Loucy (cell line): ENCODE data around the gene LAMTOR4.

Experiments
- H2AFZ ChIP-seq: fragments of 200-600 bp; sonication (generic); 2 replicates; pipeline ENCODE4 v1.6.0; 2016; ENCODE audit warnings: antibody characterized with exemption, mild to moderate bottlenecking, low read length, moderate library complexity
- H3F3A ChIP-seq: fragments of 200-600 bp; 2 replicates; pipeline ENCODE4 v1.6.0; 2016; ENCODE audit warnings: antibody characterized with exemption, low read depth, mild to moderate bottlenecking
- H3K27me3 ChIP-seq: fragments of 200-600 bp; sonication (generic); 2 replicates; pipeline ENCODE4 v1.6.1; 2014; ENCODE audit warnings: low read length, mild to moderate bottlenecking; ENCODE audit not compliant: insufficient read depth, poor library complexity, severe bottlenecking
- H3K36me3 ChIP-seq: fragments of 200-600 bp; sonication (generic); 2 replicates; pipeline ENCODE4 v1.6.1; 2016; ENCODE audit warnings: low read length; ENCODE audit not compliant: insufficient read depth
- H3K4me1 ChIP-seq: fragments of 200-600 bp; sonication (generic); 2 replicates; pipeline ENCODE4 v1.5.1; 2014; ENCODE audit warnings: low read length, mild to moderate bottlenecking; ENCODE audit not compliant: insufficient read depth, poor library complexity, severe bottlenecking
- H3K4me2 ChIP-seq: fragments of 200-600 bp; sonication (generic); 2 replicates; pipeline ENCODE4 v1.6.0; 2014; ENCODE audit warnings: antibody characterized with exemption, low read length, low read depth, mild to moderate bottlenecking; ENCODE audit not compliant: poor library complexity, severe bottlenecking
- H3K4me3 ChIP-seq: fragments of 200-600 bp; sonication (generic); 2 replicates; pipeline ENCODE4 v1.5.1; 2014; ENCODE audit warnings: low read length, mild to moderate bottlenecking, mixed read lengths; ENCODE audit not compliant: poor library complexity, severe bottlenecking
- H3K79me2 ChIP-seq: fragments of 200-600 bp; sonication (generic); 2 replicates; pipeline ENCODE4 v1.6.1; 2014; ENCODE audit warnings: low read length; ENCODE audit not compliant: insufficient read depth
- H3K9ac ChIP-seq: fragments of 200-600 bp; sonication (generic); 2 replicates; pipeline ENCODE4 v1.6.0; 2014; ENCODE audit warnings: mild to moderate bottlenecking, low read depth, low read length, moderate library complexity; ENCODE audit not compliant: poor library complexity, severe bottlenecking
- H3K9me2 ChIP-seq: fragments of 200-600 bp; sonication (generic); replicated peaks from 2 replicates; pipeline ENCODE4 v1.6.1; 2016; ENCODE audit warnings: low read depth, low read length, mixed read lengths
- H3K9me3 ChIP-seq: fragments of 200-600 bp; sonication (generic); 2 replicates; pipeline ENCODE4 v1.6.1; 2014; ENCODE audit warnings: mild to moderate bottlenecking, antibody characterized with exemption, low read length, low read depth; ENCODE audit not compliant: insufficient read depth
- H4K20me1 ChIP-seq: fragments of 200-600 bp; sonication (generic); 2 replicates; pipeline ENCODE4 v1.6.0; 2014; ENCODE audit warnings: antibody characterized with exemption, low read length, mild to moderate bottlenecking; ENCODE audit not compliant: insufficient read depth, poor library complexity, severe bottlenecking
- CTCF ChIP-seq: fragments of 200-600 bp; sonication (generic); conservative IDR thresholded peaks from 2 replicates; pipeline ENCODE4 v1.5.1; 2014; ENCODE audit warnings: mild to moderate bottlenecking, antibody characterized with exemption, low read length
- EZH2phosphoT487 ChIP-seq: fragments of 200-600 bp; IDR thresholded peaks from 2 replicates; pipeline ENCODE4 v1.6.1; 2018; ENCODE audit warnings: antibody characterized with exemption, mild to moderate bottlenecking, moderate library complexity, borderline replicate concordance

LAMTOR4 gene

GRCh38 chr7:100124301-100125230 is 24.2 kb upstream of the LAMTOR4 start:
- Histone ChIP-seq H3K4me2 (peak overlapping the region; percentile 98), H3K79me2 (peaks cover 33% of the 10 kb centered on the region), H3K9me3 (no peaks in the 10 kb centered on the region), H3K9me2 (no peaks in the 10 kb centered on the region), H2AFZ (no peak overlapping the region), H3K36me3 (no peaks in the 10 kb centered on the region), H3K27me3 (no peaks in the 10 kb centered on the region), H3K4me1 (peaks cover 30% of the 10 kb centered on the region), H4K20me1 (no peaks in the 10 kb centered on the region), H3F3A (no peaks in the 10 kb centered on the region; the same call in 1 of the 2 replicates), H3K4me3 (peak overlapping the region; percentile 95), H3K9ac (peak overlapping the region; percentile 35)
- TF ChIP-seq CTCF (no peak), EZH2phosphoT487 (no peak)

DNA sequence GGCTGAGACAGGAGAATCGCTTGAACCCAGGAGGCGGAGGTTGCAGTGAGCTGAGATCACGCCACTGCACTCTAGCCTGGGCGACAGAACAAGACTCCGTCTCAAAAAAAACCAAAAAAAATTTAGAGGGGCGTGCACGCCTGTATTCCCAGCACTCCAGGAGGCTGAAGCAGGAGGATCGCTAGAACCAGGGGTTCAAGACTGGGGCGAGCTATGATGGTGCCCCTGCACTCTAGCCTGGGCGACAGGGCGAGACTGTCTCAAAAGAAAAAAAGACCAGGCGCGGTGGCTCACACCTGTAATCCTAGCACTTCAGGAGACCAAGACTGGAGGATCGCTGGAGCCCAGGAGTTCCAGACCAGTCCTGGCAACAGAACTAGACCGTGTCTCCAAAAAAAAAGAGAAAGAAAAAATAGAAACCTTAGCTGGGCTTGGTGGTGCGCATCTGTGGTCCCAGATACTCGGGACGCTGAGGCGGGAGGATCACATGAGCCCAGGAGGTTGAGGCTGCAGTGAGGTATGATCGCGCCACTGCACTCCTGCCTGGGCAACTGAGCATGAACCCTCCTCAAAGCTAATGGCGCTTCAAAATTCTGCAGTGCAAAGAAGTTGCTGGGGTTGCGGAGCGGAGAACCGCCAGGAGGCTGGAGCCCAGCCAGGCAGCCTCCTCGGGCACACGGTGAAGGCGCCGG is 22.3 kb upstream of the LAMTOR4 start:
- H3K27me3 ChIP-seq: no peaks in the 10 kb centered on the region
- H3K9me3 ChIP-seq: no peaks in the 10 kb centered on the region
- no peaks in the 10 kb centered on the region for H4K20me1 ChIP-seq
- peak overlapping the region; percentile 84 for H2AFZ ChIP-seq
- no peaks in the 10 kb centered on the region; the same call in 1 of the 2 replicates for H3F3A ChIP-seq
- H3K4me3 ChIP-seq: peak overlapping the region; percentile 95
- no peaks in the 10 kb centered on the region for H3K9me2 ChIP-seq
- peak overlapping the region; percentile 98 for H3K4me2 ChIP-seq
- H3K36me3 ChIP-seq: no peaks in the 10 kb centered on the region
- H3K4me1 ChIP-seq: peaks cover 25% of the 10 kb centered on the region
- peaks cover 33% of the 10 kb centered on the region for H3K79me2 ChIP-seq
- peak overlapping the region; percentile 97 for H3K9ac ChIP-seq
- TF ChIP-seq EZH2phosphoT487 (no peak), CTCF (no peak)

DNA sequence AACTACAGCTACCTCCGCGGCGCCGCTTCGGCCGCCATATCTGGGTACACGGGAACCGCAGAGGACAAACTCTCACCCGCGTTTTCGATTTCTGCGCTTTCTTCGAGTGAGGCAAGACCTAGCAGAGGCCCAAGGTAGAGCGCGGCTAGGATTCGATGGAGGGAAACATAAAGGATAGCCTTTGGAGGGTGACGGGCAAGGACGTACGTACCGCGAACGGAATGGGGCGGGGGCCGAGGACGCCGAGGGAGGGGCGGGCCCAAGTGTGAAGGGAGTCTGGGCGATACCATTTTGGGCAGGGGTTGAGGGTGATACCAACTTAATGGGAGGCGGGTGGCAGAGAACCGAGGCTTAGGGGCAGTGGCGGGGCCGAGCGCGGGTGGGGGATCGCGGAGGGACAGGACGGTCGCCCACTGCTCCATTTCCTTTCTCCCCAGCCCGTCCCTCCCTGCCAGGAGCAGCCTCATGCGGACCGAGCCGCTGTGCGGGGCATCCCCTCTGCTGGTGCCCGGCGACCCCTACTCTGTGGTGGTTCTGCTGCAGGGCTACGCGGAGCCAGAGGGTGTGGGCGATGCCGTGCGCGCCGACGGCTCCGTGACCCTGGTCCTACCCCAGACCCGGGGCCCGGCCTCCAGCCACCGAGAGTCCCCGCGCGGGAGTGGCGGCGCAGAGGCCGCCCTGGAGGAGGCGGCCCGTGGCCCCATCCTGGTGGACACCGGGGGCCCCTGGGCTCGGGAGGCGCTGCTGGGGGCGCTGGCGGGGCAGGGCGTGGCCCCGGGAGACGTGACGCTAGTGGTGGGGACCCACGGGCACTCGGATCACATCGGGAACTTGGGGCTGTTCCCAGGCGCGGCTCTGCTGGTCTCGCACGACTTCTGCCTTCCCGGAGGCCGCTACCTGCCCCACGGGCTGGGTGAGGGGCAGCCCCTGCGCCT is 21.5 kb upstream of the LAMTOR4 start, which contains the start of gene MBLAC1:
Gene MBLAC1 (plus strand): TSS at position 37 of the 935 bp plus-strand sequence. CDS start 429 bp downstream, at position 466.
- Histone ChIP-seq H3K9me3 (no peaks in the 10 kb centered on the region), H3K9ac (peak within 1 kb of the TSS; percentile 97), H3K4me2 (peak within 1 kb of the TSS; percentile 98), H3K9me2 (no peaks in the 10 kb centered on the region), H3K4me3 (peak within 1 kb of the TSS; percentile 95), H3K4me1 (peaks cover 25% of the 10 kb centered on the region), H3F3A (no peaks in the 10 kb centered on the region; the same call in 1 of the 2 replicates), H3K36me3 (no peaks in the 10 kb centered on the region), H4K20me1 (no peaks in the 10 kb centered on the region), H3K79me2 (peaks cover 30% of the 10 kb centered on the region), H3K27me3 (no peaks in the 10 kb centered on the region), H2AFZ (peak within 1 kb of the TSS; percentile 84)
- TF ChIP-seq CTCF (0 out of 2 replicates have a peak, but pooled peaks have one; percentile 11), EZH2phosphoT487 (no peak)
